DOHH2 (cell line): ENCODE results near the gene H1-8.

Experiments
- H3F3A ChIP-seq: fragments of 200-600 bp; sonication (generic), shearing (Covaris generic); 2 replicates; pipeline ENCODE4 v1.6.0; 2016; ENCODE audit warnings: antibody characterized with exemption, mild to moderate bottlenecking; ENCODE audit not compliant: control insufficient read depth, insufficient read depth
- H3K27ac ChIP-seq: fragments of 200-600 bp; sonication (generic); 2 replicates; pipeline ENCODE4 v1.5.1; 2014; ENCODE audit warnings: low read depth, mild to moderate bottlenecking, low read length, moderate library complexity
- H3K27me3 ChIP-seq: fragments of 200-600 bp; sonication (generic); 2 replicates; pipeline ENCODE4 v1.6.1; 2014; ENCODE audit warnings: mild to moderate bottlenecking, low read length, mixed read lengths; ENCODE audit not compliant: control insufficient read depth
- H3K36me3 ChIP-seq: fragments of 200-600 bp; sonication (generic); 2 replicates; pipeline ENCODE4 v1.6.1; 2014; ENCODE audit warnings: mild to moderate bottlenecking, low read length, moderate library complexity, mixed read lengths; ENCODE audit not compliant: control insufficient read depth
- H3K4me1 ChIP-seq: fragments of 200-600 bp; sonication (generic); 2 replicates; pipeline ENCODE4 v1.6.1; 2014; ENCODE audit warnings: mild to moderate bottlenecking, low read length, mixed read lengths; ENCODE audit not compliant: control insufficient read depth
- H3K4me2 ChIP-seq: fragments of 200-600 bp; sonication (generic); 2 replicates; pipeline ENCODE4 v1.6.0; 2014; ENCODE audit warnings: mild to moderate bottlenecking, low read length, moderate library complexity
- H3K4me3 ChIP-seq: fragments of 200-600 bp; sonication (generic); 2 replicates; pipeline ENCODE4 v1.5.1; 2014; ENCODE audit warnings: mild to moderate bottlenecking, low read length, mixed read lengths
- H3K79me2 ChIP-seq: fragments of 200-600 bp; sonication (generic); 2 replicates; pipeline ENCODE4 v1.6.1; 2014; ENCODE audit warnings: mild to moderate bottlenecking, low read length, mixed read lengths; ENCODE audit not compliant: control insufficient read depth
- H3K9me2 ChIP-seq: fragments of 200-600 bp; sonication (generic); replicated peaks from 2 replicates; pipeline ENCODE4 v1.6.1; 2014; ENCODE audit warnings: mild to moderate bottlenecking, low read length, mixed read lengths; ENCODE audit not compliant: control insufficient read depth
- H3K9me3 ChIP-seq: fragments of 200-600 bp; sonication (generic); 2 replicates; pipeline ENCODE4 v1.6.1; 2014; ENCODE audit warnings: antibody characterized with exemption, low read length, mixed read lengths; ENCODE audit not compliant: control insufficient read depth, insufficient read depth
- H4K20me1 ChIP-seq: fragments of 200-600 bp; sonication (generic); 2 replicates; pipeline ENCODE4 v1.6.0; 2014; ENCODE audit warnings: low read depth, mild to moderate bottlenecking, antibody characterized with exemption, low read length, moderate library complexity; ENCODE audit not compliant: control insufficient read depth, insufficient read depth
- CTCF ChIP-seq: fragments of 200-600 bp; sonication (generic); IDR thresholded peaks from one replicate; pipeline ENCODE4 v1.5.1; 2014; ENCODE audit warnings: antibody characterized with exemption, mild to moderate bottlenecking, low read depth, low read length; ENCODE audit not compliant: poor library complexity, severe bottlenecking
- EZH2phosphoT487 ChIP-seq: fragments of 200-600 bp; sonication (generic); IDR thresholded peaks from 2 replicates; pipeline ENCODE4 v1.6.1; 2017; ENCODE audit warnings: borderline replicate concordance, mild to moderate bottlenecking, antibody characterized with exemption, low read length, moderate library complexity, mixed read lengths

Gene H1-8

GRCh38 chr3:129555153-129555550 is 12.2 kb downstream of the H1-8 start:
- Histone ChIP-seq H3K79me2 (no peaks in the 10 kb centered on the region), H3K27me3 (peaks cover 4% of the 10 kb centered on the region; the same call in 1 of the 2 replicates), H3K4me1 (peaks cover 14% of the 10 kb centered on the region), H3F3A (no peaks in the 10 kb centered on the region), H3K4me3 (no peak overlapping the region), H3K27ac (no peak overlapping the region), H3K4me2 (no peak overlapping the region), H3K9me3 (no peaks in the 10 kb centered on the region), H4K20me1 (no peaks in the 10 kb centered on the region), H3K9me2 (no peaks in the 10 kb centered on the region), H3K36me3 (no peaks in the 10 kb centered on the region)
- TF ChIP-seq CTCF: no peak
- TF ChIP-seq EZH2phosphoT487: no peak

GRCh38 chr3:129555616-129556357 is 12.8 kb downstream of the H1-8 start:
- Histone ChIP-seq H3K4me2 (no peak overlapping the region), H3K9me2 (no peaks in the 10 kb centered on the region), H4K20me1 (no peaks in the 10 kb centered on the region), H3K36me3 (no peaks in the 10 kb centered on the region), H3K27ac (no peak overlapping the region), H3K79me2 (no peaks in the 10 kb centered on the region), H3K9me3 (no peaks in the 10 kb centered on the region), H3K4me1 (peaks cover 18% of the 10 kb centered on the region), H3F3A (no peaks in the 10 kb centered on the region), H3K4me3 (no peak overlapping the region), H3K27me3 (peaks cover 4% of the 10 kb centered on the region; the same call in 1 of the 2 replicates)
- TF ChIP-seq CTCF (no peak), EZH2phosphoT487 (no peak)

GRCh38 chr3:129556358-129556695 is 13.4 kb downstream of the H1-8 start:
- Histone ChIP-seq H3K27me3 (peaks cover 4% of the 10 kb centered on the region; the same call in 1 of the 2 replicates), H3K4me3 (no peak overlapping the region), H3K27ac (no peak overlapping the region), H3K36me3 (no peaks in the 10 kb centered on the region), H3F3A (no peaks in the 10 kb centered on the region), H3K9me3 (no peaks in the 10 kb centered on the region), H3K4me2 (no peak overlapping the region), H3K9me2 (no peaks in the 10 kb centered on the region), H3K4me1 (peaks cover 19% of the 10 kb centered on the region), H3K79me2 (no peaks in the 10 kb centered on the region), H4K20me1 (no peaks in the 10 kb centered on the region)
- no peak for TF ChIP-seq CTCF
